T-helper 2 cell treated with Interferon-gamma antibody and Interleukin-4, amounts not matched to agents 5 μg/mL and 100 μg/mL, for 36 hours (primary cell): ENCODE measurements around the gene KIR3DL2.
"Not testable (repeated sequence)": the region's sequence is repeated elsewhere in the genome, so short reads cannot be mapped to it uniquely, and the experiment has no call there.

Source experiments
- DNase-seq: peaks from one replicate; pipeline ENCODE4 v3.0.0; 2021; ENCODE audit warnings: low spot score
- H3K27ac Mint-ChIP-seq: one replicate; pipeline ENCODE4 v1.8.0; 2021; ENCODE audit warnings: mild to moderate bottlenecking, mixed read lengths
- H3K27me3 Mint-ChIP-seq: one replicate; pipeline ENCODE4 v1.8.0; 2021; ENCODE audit warnings: low read depth, mixed read lengths
- H3K36me3 Mint-ChIP-seq: one replicate; pipeline ENCODE4 v1.8.0; 2021; ENCODE audit warnings: low read depth, mixed read lengths
- H3K4me1 Mint-ChIP-seq: one replicate; pipeline ENCODE4 v1.8.0; 2021; ENCODE audit warnings: low read depth, mixed read lengths
- H3K4me3 Mint-ChIP-seq: one replicate; pipeline ENCODE4 v1.8.0; 2022; ENCODE audit warnings: mild to moderate bottlenecking, moderate library complexity, mixed read lengths
- H3K9me3 Mint-ChIP-seq: one replicate; pipeline ENCODE4 v1.8.0; 2021; ENCODE audit warnings: mixed read lengths

KIR3DL2 gene

DNA sequence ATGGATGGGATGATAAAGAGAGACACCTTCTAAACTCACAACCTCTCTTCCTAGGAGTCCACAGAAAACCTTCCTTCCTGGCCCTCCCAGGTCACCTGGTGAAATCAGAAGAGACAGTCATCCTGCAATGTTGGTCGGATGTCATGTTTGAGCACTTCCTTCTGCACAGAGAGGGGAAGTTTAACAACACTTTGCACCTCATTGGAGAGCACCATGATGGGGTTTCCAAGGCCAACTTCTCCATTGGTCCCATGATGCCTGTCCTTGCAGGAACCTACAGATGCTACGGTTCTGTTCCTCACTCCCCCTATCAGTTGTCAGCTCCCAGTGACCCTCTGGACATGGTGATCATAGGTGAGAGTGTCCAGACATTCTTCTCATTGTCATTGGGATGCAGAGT is 12.7 kb upstream of the KIR3DL2 start:
- not testable (repeated sequence) for H3K36me3 Mint-ChIP-seq, H3K4me1 Mint-ChIP-seq, DNase-seq, H3K27me3 Mint-ChIP-seq, H3K4me3 Mint-ChIP-seq, H3K9me3 Mint-ChIP-seq, H3K27ac Mint-ChIP-seq

DNA sequence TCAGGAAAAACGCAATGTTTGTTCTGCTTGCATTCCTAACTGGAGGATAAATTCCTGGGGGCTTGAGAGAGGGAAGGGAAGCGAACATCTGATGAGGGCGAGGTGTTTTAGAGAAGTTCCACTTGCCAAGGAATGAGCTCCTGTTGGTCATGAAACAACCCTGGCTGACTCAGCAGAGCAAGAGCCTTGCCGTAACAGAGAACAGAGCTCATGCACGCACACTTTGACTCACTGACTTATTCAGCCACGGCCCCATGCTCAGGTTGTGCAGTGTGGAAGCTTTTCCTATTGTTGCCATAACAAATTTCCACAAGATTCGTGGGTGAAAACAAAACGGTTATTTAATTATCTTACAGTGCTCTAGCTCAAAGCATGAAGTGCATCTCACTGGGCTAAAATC is 7.1 kb upstream of the KIR3DL2 start:
- not testable (repeated sequence) for DNase-seq, H3K36me3 Mint-ChIP-seq, H3K9me3 Mint-ChIP-seq, H3K4me1 Mint-ChIP-seq, H3K27me3 Mint-ChIP-seq, H3K27ac Mint-ChIP-seq, H3K4me3 Mint-ChIP-seq

DNA sequence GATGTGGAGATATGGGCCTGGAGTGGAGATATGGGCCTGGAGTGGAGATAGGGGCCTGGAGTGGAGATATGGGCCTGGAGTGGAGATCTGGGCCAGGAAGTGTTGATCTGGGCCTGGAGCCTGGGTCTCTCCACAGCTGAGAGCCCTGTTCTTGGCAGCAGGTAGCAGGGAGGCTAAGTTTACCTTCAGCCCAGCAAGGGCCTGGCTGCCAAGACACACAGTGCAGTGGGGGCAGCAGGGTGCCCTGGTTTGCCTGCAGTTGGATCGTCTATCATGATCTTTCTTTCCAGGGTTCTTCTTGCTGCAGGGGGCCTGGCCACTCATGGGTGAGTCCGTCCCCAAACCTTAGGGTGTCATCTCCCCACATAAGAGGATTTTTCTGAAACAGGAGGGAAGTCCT is 687 bp downstream of the KIR3DL2 start:
- no peak overlapping the region for H3K4me3 Mint-ChIP-seq
- no peaks in the 10 kb centered on the region for H3K27me3 Mint-ChIP-seq
- no peak overlapping the region for H3K27ac Mint-ChIP-seq
- H3K36me3 Mint-ChIP-seq: no peaks in the 10 kb centered on the region
- no peak for DNase-seq
- H3K4me1 Mint-ChIP-seq: no peaks in the 10 kb centered on the region
- no peaks in the 10 kb centered on the region for H3K9me3 Mint-ChIP-seq

DNA sequence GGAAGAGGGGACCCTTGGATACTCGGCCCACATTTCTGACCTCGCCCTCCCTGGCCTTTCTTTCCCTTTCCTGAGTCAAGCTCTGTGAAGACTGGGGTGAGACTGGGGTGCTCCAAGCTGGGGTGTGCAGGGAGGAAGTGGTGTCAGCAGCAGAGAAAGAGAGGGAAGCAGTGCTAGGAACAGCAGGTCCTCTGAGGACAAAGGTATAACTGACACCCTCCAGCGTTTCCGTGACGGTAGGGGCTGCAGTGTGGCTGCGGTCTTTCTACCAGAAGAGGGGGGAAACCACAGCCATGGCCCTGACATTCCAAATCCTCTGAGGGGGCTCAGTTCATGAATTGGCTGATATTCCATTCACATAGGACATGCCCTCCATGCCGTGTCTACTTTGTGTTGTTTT is 1.1 kb downstream of the KIR3DL2 start:
- Mint-ChIP-seq H3K36me3 (no peaks in the 10 kb centered on the region), H3K27ac (no peak overlapping the region), H3K27me3 (no peaks in the 10 kb centered on the region), H3K4me1 (no peaks in the 10 kb centered on the region), H3K4me3 (no peak overlapping the region), H3K9me3 (no peaks in the 10 kb centered on the region)
- no peak for DNase-seq

DNA sequence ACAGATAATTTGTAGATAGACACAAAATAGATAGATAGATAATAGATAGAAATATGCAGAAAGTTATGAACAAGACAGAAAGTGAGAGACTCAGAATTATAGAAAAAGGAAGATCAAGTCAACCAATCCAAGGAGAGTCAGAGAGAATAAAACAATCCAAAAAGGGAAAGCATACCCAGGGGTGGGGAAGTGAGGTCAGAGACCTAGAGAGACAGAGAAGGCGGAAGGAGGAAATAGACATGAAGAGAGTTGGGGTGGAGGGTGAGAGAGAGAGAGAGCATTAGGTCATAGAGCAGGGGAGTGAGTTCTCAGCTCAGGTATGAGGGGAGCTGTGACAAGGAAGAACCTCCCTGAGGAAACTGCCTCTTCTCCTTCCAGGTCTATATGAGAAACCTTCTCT is 5.0 kb downstream of the KIR3DL2 start:
- H3K4me3 Mint-ChIP-seq, H3K27me3 Mint-ChIP-seq, H3K4me1 Mint-ChIP-seq, H3K9me3 Mint-ChIP-seq, DNase-seq, H3K27ac Mint-ChIP-seq, H3K36me3 Mint-ChIP-seq: not testable (repeated sequence)

DNA sequence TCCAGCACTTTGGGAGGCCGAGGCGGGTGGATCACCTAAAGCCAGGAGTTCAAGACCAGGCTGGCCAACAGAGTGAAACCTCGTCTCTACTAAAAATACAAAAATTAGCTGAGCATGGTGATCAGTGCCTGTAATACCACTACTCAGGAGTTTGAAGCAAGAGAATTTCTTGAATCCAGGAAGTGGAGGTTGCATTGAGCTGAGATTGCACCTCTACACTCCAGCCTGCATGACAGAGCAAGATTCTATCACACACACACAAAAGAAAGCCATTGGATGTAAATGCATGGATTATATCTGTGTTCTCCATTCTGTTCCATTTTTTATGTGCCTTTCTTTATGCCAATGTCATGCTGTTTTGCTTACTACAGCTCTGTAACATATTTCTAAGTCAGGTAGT is 8.2 kb downstream of the KIR3DL2 start:
- not testable (repeated sequence) for H3K36me3 Mint-ChIP-seq, H3K27ac Mint-ChIP-seq, H3K4me3 Mint-ChIP-seq, H3K9me3 Mint-ChIP-seq, H3K27me3 Mint-ChIP-seq, H3K4me1 Mint-ChIP-seq, DNase-seq

DNA sequence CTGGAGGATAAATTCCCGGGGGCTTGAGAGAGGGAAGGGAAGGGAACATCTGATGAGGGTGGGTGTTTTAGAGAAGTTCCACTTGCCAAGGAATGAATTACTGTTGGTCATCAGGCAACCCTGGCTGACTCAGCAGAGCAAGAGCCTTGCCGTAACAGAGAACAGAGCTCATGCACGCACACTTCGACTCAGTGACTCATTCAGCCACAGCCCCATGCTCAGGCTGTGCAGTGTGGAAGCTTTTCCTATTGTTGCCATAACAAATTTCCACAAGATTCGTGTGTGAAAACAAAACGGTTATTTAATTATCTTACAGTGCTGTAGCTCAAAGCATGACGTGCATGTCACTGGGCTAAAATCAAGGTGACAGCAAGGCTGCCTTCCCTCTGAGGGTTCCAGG is 9.2 kb downstream of the KIR3DL2 start:
- not testable (repeated sequence) for H3K9me3 Mint-ChIP-seq, H3K27ac Mint-ChIP-seq, H3K4me1 Mint-ChIP-seq, H3K36me3 Mint-ChIP-seq, DNase-seq, H3K27me3 Mint-ChIP-seq, H3K4me3 Mint-ChIP-seq

DNA sequence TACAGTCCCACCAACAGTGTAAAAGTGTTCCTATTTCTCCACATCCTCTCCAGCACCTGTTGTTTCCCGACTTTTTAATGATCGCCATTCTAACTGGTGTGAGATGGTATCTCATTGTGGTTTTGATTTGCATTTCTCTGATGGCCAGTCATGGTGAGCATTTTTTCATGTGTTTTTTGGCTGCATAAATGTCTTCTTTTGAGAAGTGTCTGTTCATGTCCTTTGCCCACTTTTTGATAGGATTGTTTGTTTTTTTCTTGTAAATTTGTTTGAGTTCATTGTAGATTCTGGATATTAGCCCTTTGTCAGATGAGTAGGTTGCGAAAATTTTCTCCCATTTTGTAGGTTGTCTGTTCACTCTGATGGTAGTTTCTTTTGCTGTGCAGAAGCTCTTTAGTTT is 13.2 kb downstream of the KIR3DL2 start:
- H3K9me3 Mint-ChIP-seq, H3K27ac Mint-ChIP-seq, H3K4me3 Mint-ChIP-seq, H3K27me3 Mint-ChIP-seq, H3K4me1 Mint-ChIP-seq, DNase-seq, H3K36me3 Mint-ChIP-seq: not testable (repeated sequence)

DNA sequence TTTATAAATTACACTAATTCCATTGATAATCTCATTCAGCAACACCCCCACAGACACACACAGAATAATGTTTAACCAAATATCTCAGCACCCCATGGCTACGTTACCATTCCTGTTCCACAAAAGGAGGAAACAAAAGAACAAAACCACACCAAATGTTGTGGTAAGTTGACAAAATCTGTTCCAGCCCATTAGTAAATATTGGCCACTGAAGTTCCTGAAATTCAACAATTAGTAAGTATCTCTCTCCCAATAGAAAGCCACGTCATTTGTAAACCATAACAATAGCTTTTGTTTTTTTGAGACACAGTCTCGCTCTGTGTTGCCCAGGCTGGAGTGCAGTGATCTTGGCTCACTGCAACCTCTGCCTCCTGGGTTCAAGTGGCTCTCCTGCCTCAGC is 21.5 kb downstream of the KIR3DL2 start:
- peaks cover 2% of the 10 kb centered on the region for H3K27me3 Mint-ChIP-seq
- DNase-seq: no peak
- H3K4me3 Mint-ChIP-seq: no peak overlapping the region

DNA sequence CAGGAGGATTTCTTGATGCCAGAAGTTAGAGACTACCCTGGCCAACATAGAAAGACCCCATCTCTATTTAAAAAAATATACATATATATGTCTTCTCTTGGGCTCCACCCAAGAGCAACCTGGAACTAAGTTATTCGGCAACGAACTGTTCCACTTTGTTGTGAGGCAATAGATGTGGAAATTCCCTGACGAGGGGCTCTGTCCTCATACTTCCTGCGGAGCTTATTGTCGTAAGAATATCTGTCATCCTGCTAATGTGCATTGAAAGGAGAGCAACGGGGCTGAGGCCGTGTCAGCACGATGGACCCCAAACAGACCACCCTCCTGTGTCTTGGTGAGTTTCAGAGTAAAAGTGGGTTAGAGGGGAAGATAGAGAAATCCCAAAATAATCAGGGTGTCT is 23.7 kb downstream of the KIR3DL2 start, which contains the start of gene FCAR:
Gene FCAR, plus strand, starts transcription at position 246 of the 400 bp plus-strand sequence. Its CDS starts 55 bp downstream, at position 301.
- Mint-ChIP-seq H3K4me3 (no peak within 1 kb of the TSS), H3K27me3 (peaks cover 6% of the 10 kb centered on the region), H3K27ac (no peak within 1 kb of the TSS), H3K9me3 (no peaks in the 10 kb centered on the region), H3K4me1 (peaks cover 5% of the 10 kb centered on the region), H3K36me3 (no peaks in the 10 kb centered on the region)
- DNase-seq: no peak

More for the DNA sequence above, 21.5 kb downstream of the KIR3DL2 start:
- Mint-ChIP-seq H3K27ac (no peak overlapping the region), H3K9me3 (no peaks in the 10 kb centered on the region), H3K36me3 (no peaks in the 10 kb centered on the region), H3K4me1 (peaks cover 5% of the 10 kb centered on the region)

DNA sequence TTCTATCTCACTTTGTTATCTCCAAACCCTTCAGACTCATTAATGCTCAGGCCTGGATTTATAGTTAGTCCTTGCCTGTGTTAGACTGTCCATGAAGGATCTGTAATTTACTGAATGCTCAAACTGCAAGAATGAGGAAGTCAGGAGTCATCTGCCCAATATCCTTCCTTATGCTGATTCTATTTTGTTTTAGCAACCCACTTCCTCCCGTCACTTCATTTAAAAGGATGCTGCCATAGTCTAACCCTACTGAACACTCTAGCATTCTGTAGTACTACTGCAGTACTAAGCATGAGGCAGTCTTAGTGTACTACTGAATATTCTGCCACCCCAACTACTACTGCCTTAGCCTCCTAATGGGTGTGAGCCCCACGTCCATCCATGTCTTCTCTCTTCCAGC is 25.3 kb downstream of the KIR3DL2 start:
- Mint-ChIP-seq H3K9me3 (no peaks in the 10 kb centered on the region), H3K4me1 (peaks cover 5% of the 10 kb centered on the region), H3K36me3 (no peaks in the 10 kb centered on the region), H3K27ac (no peak overlapping the region), H3K4me3 (no peak overlapping the region), H3K27me3 (peaks cover 10% of the 10 kb centered on the region)
- DNase-seq: no peak

DNA sequence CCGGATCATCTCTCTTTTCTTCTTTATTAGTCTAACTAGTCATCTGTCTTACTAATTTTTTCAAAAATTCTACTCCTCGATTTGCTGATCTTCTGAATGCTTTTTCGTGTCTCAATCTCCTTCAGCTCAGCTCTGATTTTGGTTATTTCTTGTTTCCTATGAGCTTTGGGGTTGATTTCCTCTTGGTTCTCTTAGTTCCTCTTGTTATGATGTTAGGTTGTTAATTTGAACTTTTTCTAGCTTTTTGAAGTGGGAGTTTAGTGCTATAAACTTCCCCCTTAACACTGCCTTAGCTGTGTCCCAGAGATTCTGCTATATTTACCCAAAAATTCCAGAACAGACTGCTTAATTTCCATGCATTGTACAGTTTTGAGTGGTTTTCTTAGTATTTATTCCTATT is 27.2 kb downstream of the KIR3DL2 start:
- DNase-seq: no peak
- H3K27ac Mint-ChIP-seq: no peak overlapping the region
- H3K9me3 Mint-ChIP-seq: no peaks in the 10 kb centered on the region
- H3K4me3 Mint-ChIP-seq: no peak overlapping the region
- H3K36me3 Mint-ChIP-seq: no peaks in the 10 kb centered on the region
- H3K4me1 Mint-ChIP-seq: peaks cover 7% of the 10 kb centered on the region
- H3K27me3 Mint-ChIP-seq: peaks cover 11% of the 10 kb centered on the region

DNA sequence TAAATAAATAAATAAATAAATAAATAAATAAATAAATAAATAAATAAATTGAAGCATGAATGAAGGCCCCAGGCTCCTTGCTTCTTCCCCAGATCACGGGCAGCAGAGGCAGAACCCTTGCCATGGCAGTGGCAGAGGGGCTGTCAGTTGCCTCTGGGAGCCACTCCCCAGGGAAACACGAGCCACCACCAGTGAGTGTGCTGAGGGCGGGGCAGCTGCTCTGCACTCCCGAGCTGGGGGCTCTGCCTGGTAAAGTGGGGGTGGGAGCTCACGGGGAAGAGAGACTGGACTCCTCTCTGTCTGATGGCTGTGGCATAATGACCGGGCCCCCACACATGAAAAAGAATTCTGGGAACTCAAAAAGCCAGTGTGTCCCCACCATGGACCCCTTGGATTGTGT is 31.6 kb downstream of the KIR3DL2 start:
- Mint-ChIP-seq H3K4me1 (peaks cover 7% of the 10 kb centered on the region), H3K27ac (no peak overlapping the region), H3K9me3 (no peaks in the 10 kb centered on the region), H3K4me3 (no peak overlapping the region), H3K27me3 (peaks cover 11% of the 10 kb centered on the region), H3K36me3 (no peaks in the 10 kb centered on the region)
- no peak for DNase-seq

DNA sequence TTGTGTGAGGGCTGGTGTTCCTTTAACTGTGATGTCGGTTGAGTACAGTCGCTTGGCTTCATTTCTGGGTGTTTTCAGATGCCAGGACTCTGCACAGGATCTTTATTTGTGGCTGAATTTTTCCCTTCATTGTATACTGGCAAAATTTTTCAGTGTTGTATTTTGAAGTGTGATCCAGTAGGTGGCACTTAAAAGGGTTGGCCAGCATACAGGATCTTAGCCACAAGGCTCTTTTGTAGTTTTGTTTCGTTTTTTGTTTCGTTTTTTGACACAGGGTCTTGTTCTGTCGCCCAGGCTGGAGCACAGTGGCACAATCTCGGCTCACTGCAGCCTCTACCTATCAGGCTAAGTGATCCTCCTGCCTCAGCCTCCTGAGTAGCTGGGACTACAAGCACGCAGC is 32.5 kb downstream of the KIR3DL2 start:
- Mint-ChIP-seq H3K27me3 (peaks cover 8% of the 10 kb centered on the region), H3K4me3 (peak overlapping the region; percentile 61), H3K27ac (no peak overlapping the region), H3K36me3 (no peaks in the 10 kb centered on the region), H3K4me1 (peaks cover 7% of the 10 kb centered on the region), H3K9me3 (no peaks in the 10 kb centered on the region)
- no peak for DNase-seq

DNA sequence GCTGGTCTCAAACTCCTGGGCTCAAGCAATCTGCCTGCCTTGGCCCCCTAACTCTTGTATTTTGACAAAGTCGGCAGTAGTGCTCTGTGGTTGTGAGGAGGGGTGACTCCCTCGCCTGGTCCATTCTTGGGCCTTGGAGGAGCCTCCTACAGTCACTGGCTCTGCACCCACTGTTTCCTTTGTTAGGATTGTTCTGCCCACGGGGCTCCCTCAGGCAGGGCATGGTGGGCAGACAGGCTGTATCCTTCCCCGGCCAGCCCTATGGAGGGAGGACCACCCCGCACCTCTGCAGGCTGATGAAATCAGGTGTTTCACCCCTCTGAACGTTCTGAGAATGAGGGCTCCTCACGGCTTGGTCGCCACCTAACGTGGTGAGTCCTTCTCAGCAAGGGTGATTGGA is 33.0 kb downstream of the KIR3DL2 start:
- H3K4me1 Mint-ChIP-seq: peaks cover 7% of the 10 kb centered on the region

More for the DNA sequence above, 33.0 kb downstream of the KIR3DL2 start:
- Mint-ChIP-seq H3K9me3 (no peaks in the 10 kb centered on the region), H3K27me3 (peaks cover 8% of the 10 kb centered on the region), H3K27ac (no peak overlapping the region), H3K4me3 (no peak overlapping the region), H3K36me3 (no peaks in the 10 kb centered on the region)
- no peak for DNase-seq
